Measurements from ENCODE around the gene PPP3CA.

Gene PPP3CA

GRCh38 chr4:100988876-100989275, 358.4 kb downstream of the PPP3CA start:
- DNase-seq (ENCODE audit: low spot score): no peak
- no peak for TF ChIP-seq CTCF (IDR thresholded peaks at IDR 0.05; ENCODE audit: extremely low read depth, missing control alignments)

- DNase-seq (ENCODE audit: low spot score): no peak
- TF ChIP-seq CTCF (IDR thresholded peaks at IDR 0.05; ENCODE audit: extremely low read depth, missing control alignments): no peak
Measured at GRCh38 chr4:100986360-100986868, 360.9 kb downstream of the PPP3CA start.

- no peak for DNase-seq (ENCODE audit: low spot score)
- no peak for TF ChIP-seq CTCF (IDR thresholded peaks at IDR 0.05; ENCODE audit: extremely low read depth, missing control alignments)
Measured at GRCh38 chr4:100985576-100985975, 361.8 kb downstream of the PPP3CA start.

- TF ChIP-seq CTCF (IDR thresholded peaks at IDR 0.05; ENCODE audit: extremely low read depth, missing control alignments): no peak
- no peak for DNase-seq (ENCODE audit: low spot score)
Measured at GRCh38 chr4:100984901-100985300, 362.4 kb downstream of the PPP3CA start.

GRCh38 chr4:100983426-100983825, 363.9 kb downstream of the PPP3CA start:
- TF ChIP-seq CTCF (IDR thresholded peaks at IDR 0.05; ENCODE audit: extremely low read depth, missing control alignments): no peak
- no peak for DNase-seq (ENCODE audit: low spot score)

GRCh38 chr4:100982345-100982744, 365.0 kb downstream of the PPP3CA start:
- DNase-seq (ENCODE audit: low spot score): no peak
- no peak for TF ChIP-seq CTCF (IDR thresholded peaks at IDR 0.05; ENCODE audit: extremely low read depth, missing control alignments)

- no peak for TF ChIP-seq CTCF (IDR thresholded peaks at IDR 0.05; ENCODE audit: extremely low read depth, missing control alignments)
- DNase-seq (ENCODE audit: low spot score): no peak
Measured at GRCh38 chr4:100981447-100982204, 365.7 kb downstream of the PPP3CA start.

Measured in GM20000 (cell line).